Measurements from ENCODE around the gene ITGBL1. TPM values are rescaled to one million over a fixed set of nuclear protein-coding genes. Genes with fewer than 3 reads are reported as not detected.
"Not testable (repeated sequence)": the region's sequence is repeated elsewhere in the genome, so short reads cannot be mapped to it uniquely, and the experiment has no call there.

Gene ITGBL1
- total and polyA plus RNA-seq, 5 donors from 2014 or later, result not detected

DNA sequence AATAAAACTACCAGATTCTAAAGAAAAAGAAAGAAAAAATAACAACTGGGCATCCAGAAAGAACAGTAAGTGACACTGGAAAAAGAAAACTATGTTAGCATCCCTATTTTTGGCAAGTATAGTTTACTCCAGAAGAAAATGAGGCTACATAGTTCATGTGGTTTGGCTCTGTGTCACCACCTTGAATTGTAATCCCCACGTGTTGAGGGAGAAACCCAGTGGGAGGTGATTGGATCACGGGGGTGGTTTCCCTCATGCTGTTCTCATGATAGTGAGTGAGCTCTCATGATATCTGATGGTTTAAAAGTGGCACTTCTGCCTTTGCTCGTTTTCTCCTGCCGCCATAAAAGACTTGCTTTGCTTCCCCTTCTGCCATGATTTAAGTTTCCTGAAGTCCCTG, 76.9 kb downstream of the ITGBL1 start:
- DNase-seq (no peak), ATAC-seq (ENCODE audit: low read depth in 2 of 2) (no peak)
- H3K27ac Mint-ChIP-seq, result no peak overlapping the region
- H3K9me3 Mint-ChIP-seq, result peaks cover 0 to 3% (median 0%) of the 10 kb centered on the region in 7 donors
- Histone ChIP-seq H3K4me3 (ENCODE audit: low read depth, low read length) (no peak overlapping the region), H3K9me3 (ENCODE audit: control insufficient read depth in 2 of 2, low read length in 2 of 2) (no peaks in the 10 kb centered on the region), H3K36me3 (ENCODE audit: control insufficient read depth, insufficient read depth, low read length) (no peaks in the 10 kb centered on the region), H3K27ac (ENCODE audit: insufficient read depth, low read length, poor library complexity, severe bottlenecking) (no peak overlapping the region), H3K27me3 (ENCODE audit: control insufficient read depth, insufficient read depth, low read length) (peaks cover 2% of the 10 kb centered on the region), H3K4me1 (ENCODE audit: control insufficient read depth, insufficient read depth, low read length, poor library complexity, severe bottlenecking) (no peaks in the 10 kb centered on the region)
- no peaks in the 10 kb centered on the region for H3K36me3 Mint-ChIP-seq
- no peak overlapping the region for H3K4me3 Mint-ChIP-seq
- peaks cover 21% of the 10 kb centered on the region for H3K27me3 Mint-ChIP-seq
- peaks cover 0 to 4% (median 0%) of the 10 kb centered on the region in 4 donors for H3K4me1 Mint-ChIP-seq

DNA sequence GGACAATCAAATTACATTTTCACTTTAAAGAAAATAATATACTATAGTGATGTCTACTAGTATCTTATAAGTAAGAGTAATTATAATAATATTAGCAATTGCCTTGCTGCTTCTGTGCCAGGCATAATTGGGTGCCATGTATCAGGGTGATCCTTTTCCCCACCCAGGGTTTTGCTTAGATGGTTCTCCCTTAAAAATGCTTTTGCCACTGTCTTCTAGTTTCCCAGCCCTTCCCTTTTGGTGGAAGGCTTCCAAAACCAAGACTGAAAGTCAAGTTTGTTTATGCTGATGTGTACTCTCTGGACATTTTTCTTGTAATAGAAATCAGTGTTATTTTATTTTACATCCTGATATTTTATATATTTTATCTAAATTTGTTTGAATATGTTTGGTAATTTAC, 77.8 kb downstream of the ITGBL1 start:
- no peak overlapping the region for H3K27ac Mint-ChIP-seq
- H3K36me3 Mint-ChIP-seq, result no peaks in the 10 kb centered on the region
- peaks cover 0 to 3% (median 0%) of the 10 kb centered on the region in 7 donors for H3K9me3 Mint-ChIP-seq
- Histone ChIP-seq H3K27ac (ENCODE audit: insufficient read depth, low read length, poor library complexity, severe bottlenecking) (no peak overlapping the region), H3K9me3 (ENCODE audit: control insufficient read depth in 2 of 2, low read length in 2 of 2) (no peaks in the 10 kb centered on the region), H3K4me3 (ENCODE audit: low read depth, low read length) (no peak overlapping the region), H3K4me1 (ENCODE audit: control insufficient read depth, insufficient read depth, low read length, poor library complexity, severe bottlenecking) (no peaks in the 10 kb centered on the region), H3K27me3 (ENCODE audit: control insufficient read depth, insufficient read depth, low read length) (peaks cover 2% of the 10 kb centered on the region), H3K36me3 (ENCODE audit: control insufficient read depth, insufficient read depth, low read length) (no peaks in the 10 kb centered on the region)
- peaks cover 21% of the 10 kb centered on the region for H3K27me3 Mint-ChIP-seq
- DNase-seq (no peak), ATAC-seq (ENCODE audit: low read depth in 2 of 2) (no peak)
- H3K4me1 Mint-ChIP-seq, result peaks cover 0 to 4% (median 0%) of the 10 kb centered on the region in 4 donors
- H3K4me3 Mint-ChIP-seq, result no peak overlapping the region

GRCh38 chr13:101535192-101535746, 82.8 kb downstream of the ITGBL1 start:
- H3K9me3 ChIP-seq (ENCODE audit: control insufficient read depth in 2 of 2, low read length in 2 of 2), result no peaks in the 10 kb centered on the region
- ATAC-seq (ENCODE audit: low read depth in 2 of 2), result no peak
- Mint-ChIP-seq H3K4me3 (no peak overlapping the region), H3K36me3 (no peaks in the 10 kb centered on the region), H3K27me3 (peaks cover 11% of the 10 kb centered on the region), H3K9me3 (no peaks in the 10 kb centered on the region), H3K4me1 (no peaks in the 10 kb centered on the region), H3K27ac (no peak overlapping the region)
- H3K36me3 ChIP-seq (ENCODE audit: control insufficient read depth, insufficient read depth, low read length), result no peaks in the 10 kb centered on the region
- DNase-seq, result no peak
- no peaks in the 10 kb centered on the region for H3K4me1 ChIP-seq (ENCODE audit: control insufficient read depth, insufficient read depth, low read length, poor library complexity, severe bottlenecking)
- no peak overlapping the region for H3K27ac ChIP-seq (ENCODE audit: insufficient read depth, low read length, poor library complexity, severe bottlenecking)
- peaks cover under 1% of the 10 kb centered on the region for H3K27me3 ChIP-seq (ENCODE audit: control insufficient read depth, insufficient read depth, low read length)
- no peak overlapping the region for H3K4me3 ChIP-seq (ENCODE audit: low read depth, low read length)

- DNase-seq (no peak), ATAC-seq (ENCODE audit: low read depth in 2 of 2) (no peak)
- no peaks in the 10 kb centered on the region for H3K36me3 ChIP-seq (ENCODE audit: control insufficient read depth, insufficient read depth, low read length)
- no peak overlapping the region for H3K27ac Mint-ChIP-seq
- no peak overlapping the region for H3K4me3 Mint-ChIP-seq
- H3K4me1 ChIP-seq (ENCODE audit: control insufficient read depth, insufficient read depth, low read length, poor library complexity, severe bottlenecking), result no peaks in the 10 kb centered on the region
- H3K27me3 ChIP-seq (ENCODE audit: control insufficient read depth, insufficient read depth, low read length), result no peaks in the 10 kb centered on the region
- no peaks in the 10 kb centered on the region for H3K9me3 Mint-ChIP-seq
- H3K36me3 Mint-ChIP-seq, result no peaks in the 10 kb centered on the region
- H3K9me3 ChIP-seq (ENCODE audit: control insufficient read depth in 2 of 2, low read length in 2 of 2), result no peaks in the 10 kb centered on the region
- H3K27me3 Mint-ChIP-seq, result peaks cover 10% of the 10 kb centered on the region
- H3K4me3 ChIP-seq (ENCODE audit: low read depth, low read length), result no peak overlapping the region
- H3K4me1 Mint-ChIP-seq, result no peaks in the 10 kb centered on the region
- H3K27ac ChIP-seq (ENCODE audit: insufficient read depth, low read length, poor library complexity, severe bottlenecking), result no peak overlapping the region
These were observed 83.6 kb downstream of the ITGBL1 start for GRCh38 chr13:101536079-101536478.

DNA sequence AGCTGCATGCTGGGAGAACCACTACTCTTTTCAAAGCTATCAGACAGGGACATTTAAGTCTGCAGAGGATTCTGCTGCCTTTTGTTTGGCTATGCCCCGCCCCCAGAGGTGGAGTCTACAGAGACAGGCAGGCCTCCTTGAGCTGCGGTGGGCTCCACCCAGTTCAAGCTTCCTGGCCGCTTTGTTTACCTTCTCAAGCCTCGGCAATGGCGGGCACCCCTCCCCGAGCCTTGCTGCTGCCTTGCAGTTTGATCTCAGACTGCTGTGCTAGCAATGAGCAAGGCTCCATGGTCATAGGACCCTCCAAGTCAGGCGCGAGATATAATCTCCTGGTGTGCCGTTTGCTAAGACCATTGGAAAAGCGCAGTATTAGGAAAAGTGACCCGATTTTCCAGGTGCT, 92.1 kb downstream of the ITGBL1 start:
- not testable (repeated sequence) for DNase-seq; H3K9me3 Mint-ChIP-seq; H3K4me1 ChIP-seq (ENCODE audit: control insufficient read depth, insufficient read depth, low read length, poor library complexity, severe bottlenecking); ATAC-seq (ENCODE audit: low read depth in 2 of 2); H3K4me1 Mint-ChIP-seq; H3K4me3 ChIP-seq (ENCODE audit: low read depth, low read length); H3K9me3 ChIP-seq (ENCODE audit: control insufficient read depth in 2 of 2, low read length in 2 of 2); H3K27me3 ChIP-seq (ENCODE audit: control insufficient read depth, insufficient read depth, low read length); H3K27ac ChIP-seq (ENCODE audit: insufficient read depth, low read length, poor library complexity, severe bottlenecking); H3K27ac Mint-ChIP-seq; H3K36me3 ChIP-seq (ENCODE audit: control insufficient read depth, insufficient read depth, low read length); H3K4me3 Mint-ChIP-seq; H3K36me3 Mint-ChIP-seq; H3K27me3 Mint-ChIP-seq

- Mint-ChIP-seq H3K9me3 (peaks cover 0 to 3% (median 0%) of the 10 kb centered on the region in 7 donors), H3K27ac (no peak overlapping the region), H3K4me3 (no peak overlapping the region), H3K4me1 (no peaks in the 10 kb centered on the region), H3K36me3 (no peaks in the 10 kb centered on the region), H3K27me3 (peaks cover 4% of the 10 kb centered on the region)
- Histone ChIP-seq H3K27ac (ENCODE audit: insufficient read depth, low read length, poor library complexity, severe bottlenecking) (no peak overlapping the region), H3K36me3 (ENCODE audit: control insufficient read depth, insufficient read depth, low read length) (no peaks in the 10 kb centered on the region), H3K9me3 (ENCODE audit: control insufficient read depth in 2 of 2, low read length in 2 of 2) (no peaks in the 10 kb centered on the region), H3K4me3 (ENCODE audit: low read depth, low read length) (no peak overlapping the region), H3K27me3 (ENCODE audit: control insufficient read depth, insufficient read depth, low read length) (no peaks in the 10 kb centered on the region), H3K4me1 (ENCODE audit: control insufficient read depth, insufficient read depth, low read length, poor library complexity, severe bottlenecking) (no peaks in the 10 kb centered on the region)
- no peak for DNase-seq
- ATAC-seq (ENCODE audit: low read depth in 2 of 2), result no peak
These were observed 92.5 kb downstream of the ITGBL1 start for GRCh38 chr13:101544979-101545378.

- no peak for DNase-seq
- Mint-ChIP-seq H3K9me3 (peaks cover 0 to 3% (median 0%) of the 10 kb centered on the region in 7 donors), H3K4me3 (no peak overlapping the region), H3K36me3 (no peaks in the 10 kb centered on the region), H3K27ac (no peak overlapping the region), H3K27me3 (peaks cover 4% of the 10 kb centered on the region), H3K4me1 (no peaks in the 10 kb centered on the region)
- ATAC-seq (ENCODE audit: low read depth in 2 of 2), result no peak
- Histone ChIP-seq H3K27ac (ENCODE audit: insufficient read depth, low read length, poor library complexity, severe bottlenecking) (no peak overlapping the region), H3K9me3 (ENCODE audit: control insufficient read depth in 2 of 2, low read length in 2 of 2) (no peaks in the 10 kb centered on the region), H3K36me3 (ENCODE audit: control insufficient read depth, insufficient read depth, low read length) (no peaks in the 10 kb centered on the region), H3K27me3 (ENCODE audit: control insufficient read depth, insufficient read depth, low read length) (no peaks in the 10 kb centered on the region), H3K4me1 (ENCODE audit: control insufficient read depth, insufficient read depth, low read length, poor library complexity, severe bottlenecking) (no peaks in the 10 kb centered on the region), H3K4me3 (ENCODE audit: low read depth, low read length) (no peak overlapping the region)
These were observed 93.0 kb downstream of the ITGBL1 start for GRCh38 chr13:101545521-101545920.

DNA sequence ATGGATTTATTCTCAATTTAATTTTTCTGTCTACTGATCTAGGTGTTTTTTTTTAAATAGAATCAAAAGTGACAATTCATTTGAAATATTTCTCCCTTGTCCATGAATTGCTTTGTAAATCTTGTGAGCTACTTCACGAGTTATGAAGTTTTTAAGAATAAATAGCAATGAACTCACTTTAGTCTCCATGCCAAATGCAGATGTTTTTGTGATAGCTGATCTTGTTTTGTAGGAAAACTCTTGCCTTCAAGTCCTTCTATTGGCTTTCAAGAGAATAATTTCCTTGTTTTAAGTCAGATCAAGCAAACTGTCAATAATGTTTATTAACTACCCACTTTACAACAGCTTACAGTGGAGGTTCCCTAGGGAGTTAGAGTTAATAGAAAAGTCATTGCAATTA, 99.8 kb downstream of the ITGBL1 start:
- H3K9me3 Mint-ChIP-seq, result peaks cover 0 to 2% (median 0%) of the 10 kb centered on the region in 7 donors
- DNase-seq (no peak), ATAC-seq (ENCODE audit: low read depth in 2 of 2) (no peak)
- peaks cover 10% of the 10 kb centered on the region for H3K27me3 Mint-ChIP-seq
- Histone ChIP-seq H3K27me3 (ENCODE audit: control insufficient read depth, insufficient read depth, low read length) (no peaks in the 10 kb centered on the region), H3K4me1 (ENCODE audit: control insufficient read depth, insufficient read depth, low read length, poor library complexity, severe bottlenecking) (no peaks in the 10 kb centered on the region), H3K27ac (ENCODE audit: insufficient read depth, low read length, poor library complexity, severe bottlenecking) (no peak overlapping the region), H3K36me3 (ENCODE audit: control insufficient read depth, insufficient read depth, low read length) (no peaks in the 10 kb centered on the region), H3K4me3 (ENCODE audit: low read depth, low read length) (no peak overlapping the region), H3K9me3 (ENCODE audit: control insufficient read depth in 2 of 2, low read length in 2 of 2) (no peaks in the 10 kb centered on the region)
- no peak overlapping the region for H3K27ac Mint-ChIP-seq
- H3K4me3 Mint-ChIP-seq, result no peak overlapping the region
- no peaks in the 10 kb centered on the region for H3K4me1 Mint-ChIP-seq
- H3K36me3 Mint-ChIP-seq, result no peaks in the 10 kb centered on the region

Measured in CD4-positive, CD25-positive, alpha-beta regulatory T cell (primary cell).